Heart left ventricle (tissue), 16 donors: ENCODE data around the gene MACROD1. TPM values are rescaled to one million over a fixed set of nuclear protein-coding genes. Genes with fewer than 3 reads are reported as not detected.

ENCODE experiments used
- ATAC-seq, 4 donors: fragments of 200-7000 bp; cut with Tn5 transposase; one replicate each; pipeline ENCODE4 v1.9.1; 2020 to 2022; ENCODE audit warnings: moderate library complexity in 4 of 4, mild to moderate bottlenecking in 3 of 4, moderate number of reproducible peaks in 1 of 4
- DNase-seq, 5 donors: peaks; one replicate each; pipeline ENCODE4 v3.0.0-alpha.2; 2020
- H3K27ac ChIP-seq, 12 donors: fragments of 200-600 bp; sonication (generic) in 4 of 12; one replicate each; pipeline versions ENCODE4 v1.5.0 to v1.8.0; 2016 to 2022; ENCODE audit warnings: mild to moderate bottlenecking in 2 of 12
- H3K27me3 ChIP-seq, 9 donors: fragments of 200-600 bp; sonication (generic) in 2 of 9; one replicate each; pipeline versions ENCODE4 v1.5.1 to v1.8.0; 2016 to 2022; ENCODE audit warnings: mild to moderate bottlenecking in 3 of 9
- H3K36me3 ChIP-seq, 9 donors: fragments of 200-600 bp; sonication (generic) in 2 of 9; one replicate each; pipeline versions ENCODE4 v1.5.0 to v1.8.0; 2018 to 2022; ENCODE audit warnings: mild to moderate bottlenecking in 2 of 9
- H3K4me1 ChIP-seq, 12 donors: fragments of 200-600 bp; sonication (generic) in 4 of 12; one replicate each; pipeline versions ENCODE4 v1.5.0 to v1.8.0; 2016 to 2022; ENCODE audit warnings: mild to moderate bottlenecking in 3 of 12
- H3K4me3 ChIP-seq, 12 donors: fragments of 200-600 bp; sonication (generic) in 4 of 12; one replicate each; pipeline versions ENCODE4 v1.5.0 to v1.8.0; 2017 to 2022; ENCODE audit warnings: mild to moderate bottlenecking in 9 of 12, moderate library complexity in 4 of 12
- H3K9me3 ChIP-seq, 12 donors: fragments of 200-600 bp; sonication (generic) in 4 of 12; one replicate each; pipeline versions ENCODE4 v1.5.0 to v1.8.0; 2016 to 2022; ENCODE audit warnings: mild to moderate bottlenecking in 1 of 12
- CTCF ChIP-seq, 12 donors: fragments of 200-600 bp; sonication (generic) in 4 of 12; IDR thresholded peaks; one replicate each; pipeline versions ENCODE4 v1.5.0 to v1.8.0; 2018 to 2022; ENCODE audit warnings: antibody characterized with exemption in 12 of 12, mild to moderate bottlenecking in 5 of 12
- POLR2A ChIP-seq, 2 donors: fragments of 450-650 bp; IDR thresholded peaks; one replicate each; pipeline ENCODE4 v1.6.1; 2017; ENCODE audit warnings: antibody characterized with exemption in 2 of 2, mild to moderate bottlenecking in 2 of 2, moderate library complexity in 2 of 2
- WGBS, 4 donors: extraction: QIAGEN DNeasy Blood & Tissue Kit in 2 of 4; methylation state at CpG; one replicate each; pipeline versions ENCODE4 v1.1.5 to v1.1.7; 2013 to 2018; 5-methylcytosine and 5-hydroxymethylcytosine counted together
- intact Hi-C, 10 donors: fragments of 100-400 bp; cut with DNase I; formaldehyde crosslinking; loops; one replicate each; pipeline versions ENCODE4 v1.11.1 to v1.14.2; 2022
- polyA plus RNA-seq, 2 donors: library from polyadenylated mRNA; stranded (reverse); fragments of 200-250 nt; gene quantifications; one replicate each; pipeline ENCODE4 v1.2.3, GENCODE V29; 2013
- total RNA-seq, 9 donors: library from RNA; depleted of rRNA in 2 of 9; stranded (reverse); fragments of >200 nt in 2 of 9; fragmentation: NEBNext Ultra II Directional in 3 of 9; extraction: Animal tissue kit (Norgen Biotek cat#: 25700) in 3 of 9; gene quantifications; one replicate each; pipeline versions ENCODE4 v1.1.0 to v1.2.4, GENCODE V29; 2016 to 2023
- donor health status: ischemic (EF 13 %, LVEDD 7.1; RV severe dilation, severe dysfunction).
- donor health status: healthy with polysubstance abuse.
- donor health status: DM: no; HTN: yes; CAD: no.
- donor health status: DM: no; HTN: no; CAD: no.
- donor health status: ischemic (EF 25% LVEDD 6.9; RV normal size, moderate dysfunction).
- donor health status: ischemic (EF 25% LVEDD 5.7; RV mildly dilated, moderate dysfunction).
- donor health status: healthy.
- donor health status: DM: yes; HTN: yes; CAD: no.
- donor health status: ischemic (EF 35%, LVEDD 5.7; RV mildly dilated, moderate dysfunction).
- donor health status: nonischemic (EF 11% LVEDD 7.7; RV severe dilation, severe dysfunction).
- donor health status: DM: yes; HTN: yes; CAD: no.
- donor health status: PGD.
- donor health status: ischemic (EF 29% LVEDD 5.4; RV normal size, mild dysfunction).
- donor health status: nonischemic (EF 23%, LVEDD 6.1; RV moderate dilation, normal function).

Gene MACROD1
- total and polyA plus RNA-seq, 11 donors: 48.9 to 287 (median 116) TPM

- intact Hi-C loops: loop anchor here in 9 of 10 donors (1.0 to 2.0 kb wide), 3 partner anchors 149 to 152 kb away; no protein-coding TSS in a partner anchor
- Histone ChIP-seq H3K4me3 (peak overlapping the region in 11 of 12 donors; percentile 25 to 60 (median 48)), H3K27ac (peak overlapping the region in 1 of 12 donors; percentile 28), H3K27me3 (peaks cover 0 to 21% (median 0%) of the 10 kb centered on the region in 9 donors), H3K4me1 (peaks cover 0 to 43% (median 35%) of the 10 kb centered on the region in 12 donors), H3K36me3 (peaks cover 0 to 38% (median 33%) of the 10 kb centered on the region in 9 donors), H3K9me3 (no peaks in the 10 kb centered on the region)
- TF ChIP-seq POLR2A (IDR thresholded peaks at IDR 0.05): no peak
- TF ChIP-seq CTCF (IDR thresholded peaks at IDR 0.05): no peak
- DNase-seq (peak in 4 of 5 donors; percentile 44 to 77 (median 60)), ATAC-seq (peak; percentile 6 to 46 (median 23))
- 19 to 34% (median 25%) methylated on average over 20 to 59 of the region's 59 CpGs for WGBS, 4 donors
These were observed 166.4 kb downstream of the MACROD1 start for GRCh38 chr11:63999349-64000025.

- H3K27ac ChIP-seq: no peak overlapping the region
- no peak for DNase-seq
- H3K4me3 ChIP-seq: peak overlapping the region in 10 of 12 donors; percentile 25 to 60 (median 50)
- H3K27me3 ChIP-seq: peaks cover 0 to 21% (median 0%) of the 10 kb centered on the region in 9 donors
- peaks cover 0 to 49% (median 37%) of the 10 kb centered on the region in 12 donors for H3K4me1 ChIP-seq
- intact Hi-C loops: loop anchor here in 2 of 10 donors (2.0 kb wide), 1 partner anchor 150 kb away; no protein-coding TSS in a partner anchor
- ATAC-seq: peak in 1 of 4 donors; percentile 0
- 65 to 74% (median 73%) methylated on average over 9 to 54 of the region's 54 CpGs for WGBS, 4 donors
- TF ChIP-seq POLR2A (IDR thresholded peaks at IDR 0.05): no peak
- TF ChIP-seq CTCF (IDR thresholded peaks at IDR 0.05): peak in 1 of 12 donors; percentile 7
- H3K9me3 ChIP-seq: no peaks in the 10 kb centered on the region
- H3K36me3 ChIP-seq: peaks cover 0 to 44% (median 38%) of the 10 kb centered on the region in 9 donors
These were observed 167.2 kb downstream of the MACROD1 start for GRCh38 chr11:63998558-63999348.

- Histone ChIP-seq H3K27ac (no peak overlapping the region), H3K9me3 (no peaks in the 10 kb centered on the region), H3K36me3 (peaks cover 0 to 51% (median 43%) of the 10 kb centered on the region in 9 donors), H3K4me3 (no peak overlapping the region), H3K4me1 (peaks cover 0 to 51% (median 37%) of the 10 kb centered on the region in 12 donors), H3K27me3 (peaks cover 0 to 21% (median 0%) of the 10 kb centered on the region in 9 donors)
- no peak for DNase-seq
- TF ChIP-seq POLR2A (IDR thresholded peaks at IDR 0.05) (no peak), CTCF (IDR thresholded peaks at IDR 0.05) (no peak)
- intact Hi-C loops: loop anchor here in 2 of 10 donors (2.0 kb wide), 1 partner anchor 151 kb away; no protein-coding TSS in a partner anchor
- ATAC-seq: no peak
- WGBS, 4 donors: 81 to 85% (median 83%) methylated on average over 7 to 11 of the region's 11 CpGs
These were observed 168.0 kb downstream of the MACROD1 start for GRCh38 chr11:63997801-63998337.
